Prostate gland (tissue), 2 donors: ENCODE measurements around the gene LINGO1.

Source experiments
- CTCF ChIP-seq, 4 experiments: fragments of 200-600 bp in 2 of 4; fragments of 450-650 bp in 2 of 4; sonication (generic) in 2 of 4; IDR thresholded peaks; 1 replicate in 3 of 4; 2 replicates in 1 of 4; pipeline ENCODE4 v1.5.1; 2016 to 2019; ENCODE audit warnings: antibody characterized with exemption in 4 of 4, mild to moderate bottlenecking in 2 of 4, moderate library complexity in 2 of 4
- POLR2A ChIP-seq: fragments of 450-650 bp; IDR thresholded peaks from one replicate; pipeline ENCODE4 v1.6.1; 2016; ENCODE audit warnings: antibody characterized with exemption, mild to moderate bottlenecking

GRCh38 chr15:77609558-77609957 is 23.2 kb downstream of the LINGO1 start:
- no peak for TF ChIP-seq POLR2A
- no peak for TF ChIP-seq CTCF (IDR thresholded peaks at IDR 0.05)
